NCI-H146 (cell line): ENCODE results near the gene CHCHD5.

ENCODE experiments used
- DNase-seq: peaks from one replicate; lab custom pipeline; 2025; lab: John Stamatoyannopoulos, UW

CHCHD5 gene

GRCh38 chr2:112625474-112626114 lies 41.2 kb downstream of the CHCHD5 start:
- DNase-seq: no peak

- DNase-seq: peak; percentile 56
Measured at GRCh38 chr2:112626604-112627059, 42.2 kb downstream of the CHCHD5 start.

GRCh38 chr2:112627060-112628040 lies 42.9 kb downstream of the CHCHD5 start:
- DNase-seq: no peak

GRCh38 chr2:112629224-112629623 lies 44.8 kb downstream of the CHCHD5 start:
- no peak for DNase-seq

- no peak for DNase-seq
Measured at GRCh38 chr2:112629823-112630222, 45.4 kb downstream of the CHCHD5 start.

GRCh38 chr2:112630268-112630667 lies 45.9 kb downstream of the CHCHD5 start:
- no peak for DNase-seq

GRCh38 chr2:112633708-112634107 lies 49.3 kb downstream of the CHCHD5 start:
- no peak for DNase-seq

GRCh38 chr2:112634153-112634873 lies 49.9 kb downstream of the CHCHD5 start:
- DNase-seq: peak; percentile 13

GRCh38 chr2:112634874-112635157 lies 50.4 kb downstream of the CHCHD5 start:
- no peak for DNase-seq

GRCh38 chr2:112636605-112637288 lies 52.3 kb downstream of the CHCHD5 start:
- DNase-seq: no peak

- DNase-seq: no peak
Measured at GRCh38 chr2:112637289-112637660, 52.9 kb downstream of the CHCHD5 start.
